Stimulated activated CD8-positive, alpha-beta memory T cell treated with anti-CD3 and anti-CD28 coated beads, Interleukin-7, amount 100 ng/mL, for 24 hours (primary cell): ENCODE data around the gene MSI1.

Experiments
- DNase-seq: peaks from one replicate; pipeline ENCODE4 v3.0.0-alpha.2; 2020; ENCODE audit warnings: low read depth

The MSI1 gene

DNA sequence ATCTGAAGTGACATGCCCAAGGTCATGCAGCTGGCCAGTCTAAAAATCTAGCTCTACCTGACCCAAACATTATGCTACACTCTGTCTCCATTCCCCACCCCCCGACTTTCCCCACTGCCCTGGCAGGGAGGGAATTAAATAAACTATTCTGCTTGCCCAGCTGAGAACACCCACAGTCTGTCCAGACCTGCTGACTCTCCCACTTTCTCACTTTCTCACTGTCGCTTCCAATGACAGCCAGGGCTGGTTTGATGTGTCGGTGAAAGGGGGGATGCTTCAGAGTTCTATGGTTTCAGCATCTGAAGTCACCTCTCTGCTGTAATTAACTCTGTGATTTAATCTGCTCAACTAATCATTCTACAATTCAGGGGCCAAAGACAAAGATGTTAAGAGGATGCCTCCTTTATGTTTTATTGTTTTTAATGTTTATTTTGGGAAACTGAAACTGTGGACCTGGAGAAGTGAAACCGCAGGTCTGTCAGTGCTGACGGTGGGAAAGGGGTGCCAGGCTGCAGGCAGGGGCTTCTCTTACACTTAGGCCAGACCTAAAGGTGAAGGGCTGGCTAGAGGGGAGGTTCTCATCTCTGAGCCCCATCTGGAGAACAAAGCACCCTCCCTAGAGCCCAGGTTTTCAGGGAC, 8.1 kb upstream of the MSI1 start:
- DNase-seq: no peak

GRCh38 chr12:120376416-120376815, 7.5 kb upstream of the MSI1 start:
- DNase-seq: no peak

GRCh38 chr12:120376009-120376408, 7.0 kb upstream of the MSI1 start:
- DNase-seq: no peak

DNA sequence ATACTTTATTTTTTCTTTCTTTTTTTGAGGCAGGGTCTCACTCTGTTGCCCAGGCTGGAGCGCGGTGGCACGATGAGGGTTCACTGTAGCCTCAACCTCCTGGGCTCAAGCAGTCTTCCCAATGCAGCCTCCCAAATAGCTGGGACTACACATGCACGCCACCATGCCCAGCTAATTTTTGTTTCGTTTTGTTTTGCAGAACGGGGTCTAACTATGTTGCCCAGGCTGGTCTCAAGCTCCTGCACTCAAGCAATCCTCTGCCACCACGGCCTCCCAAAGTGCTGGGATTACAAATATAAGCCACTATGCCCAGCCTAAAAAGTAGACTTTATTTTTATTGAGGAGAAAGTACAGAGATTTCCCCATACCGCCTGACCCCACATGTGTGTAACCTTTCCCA, 4.7 kb upstream of the MSI1 start:
- no peak for DNase-seq

DNA sequence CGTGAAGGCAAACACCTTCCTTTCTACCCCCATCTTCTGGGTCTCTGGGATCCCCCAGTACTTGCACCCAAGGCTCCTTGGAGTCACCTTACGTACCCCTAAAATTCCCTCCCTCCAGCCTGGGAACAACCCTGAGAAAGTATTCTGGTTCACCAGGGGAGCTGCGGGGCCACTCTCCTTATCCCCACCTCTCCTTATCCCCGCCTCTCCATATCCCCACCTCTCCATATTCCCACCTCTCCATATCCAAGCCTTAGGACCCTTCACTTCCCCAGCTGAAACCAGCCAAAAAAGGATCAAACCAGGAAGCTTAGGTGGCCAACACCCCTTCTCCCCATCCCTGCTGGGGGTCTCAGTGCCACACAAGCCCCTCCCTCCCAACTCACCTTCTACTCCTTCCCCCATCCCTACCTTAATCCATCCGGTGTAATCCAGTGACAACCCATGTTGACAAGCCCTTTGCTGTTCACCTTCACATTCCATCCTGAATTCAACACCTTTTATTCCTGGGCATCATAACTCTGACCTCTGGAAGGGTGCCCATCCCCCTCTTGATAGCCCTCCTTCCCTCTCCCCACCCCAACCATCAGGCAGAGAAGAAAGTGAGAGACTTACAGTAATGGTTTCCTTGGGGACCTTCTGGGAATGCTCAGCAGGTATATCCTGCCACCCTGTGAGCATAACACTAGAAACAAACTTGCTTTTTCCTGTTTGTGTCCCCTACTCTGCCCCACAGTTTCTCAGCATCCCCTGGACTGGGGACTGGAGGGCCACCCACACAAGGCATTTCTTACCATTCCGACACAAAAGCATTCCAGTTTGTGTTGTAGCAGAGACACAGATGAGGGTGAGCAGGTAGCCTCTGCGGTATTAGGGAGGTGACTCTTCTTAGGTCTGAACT, 1.6 kb upstream of the MSI1 start:
- no peak for DNase-seq

GRCh38 chr12:120369603-120370342, 809 bp upstream of the MSI1 start:
- DNase-seq: no peak

- DNase-seq: peak; percentile 18
These were observed 808 bp downstream of the MSI1 start for GRCh38 chr12:120367924-120368788.

DNA sequence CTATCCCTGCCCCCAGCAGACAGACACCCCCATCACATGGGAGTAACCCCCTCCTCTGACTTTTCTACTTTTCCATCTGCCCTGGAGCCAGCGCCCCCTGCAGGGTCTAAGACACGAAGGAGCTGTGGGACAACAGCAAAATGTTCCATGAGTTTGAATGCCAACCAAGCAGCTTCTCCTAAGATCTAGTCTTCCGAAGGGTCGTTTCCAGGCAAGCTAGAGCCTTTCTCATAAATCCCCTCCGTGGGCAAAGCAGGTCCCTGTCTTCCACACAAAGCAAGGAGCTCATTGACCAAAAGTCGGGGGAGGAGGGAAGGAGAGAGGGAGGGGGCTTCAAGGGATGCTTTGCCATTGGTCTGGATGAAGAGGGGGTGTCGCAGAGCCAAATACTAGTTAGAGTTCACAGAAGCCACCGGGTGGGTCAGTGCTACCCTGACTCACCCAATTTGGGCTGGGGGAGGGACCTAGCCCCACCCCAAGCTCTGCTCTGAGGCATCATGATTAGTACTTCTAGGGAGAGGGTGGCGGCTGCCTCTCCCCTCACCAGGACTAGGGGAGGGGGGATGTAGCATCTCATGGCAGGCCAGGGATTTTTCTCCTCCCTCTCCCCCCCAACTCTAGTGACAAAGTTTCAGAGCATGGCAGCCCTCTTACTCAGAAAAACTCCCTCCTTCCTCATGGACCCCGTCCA, 1.6 kb downstream of the MSI1 start:
- no peak for DNase-seq

GRCh38 chr12:120366845-120367232, 2.1 kb downstream of the MSI1 start:
- DNase-seq: no peak

DNA sequence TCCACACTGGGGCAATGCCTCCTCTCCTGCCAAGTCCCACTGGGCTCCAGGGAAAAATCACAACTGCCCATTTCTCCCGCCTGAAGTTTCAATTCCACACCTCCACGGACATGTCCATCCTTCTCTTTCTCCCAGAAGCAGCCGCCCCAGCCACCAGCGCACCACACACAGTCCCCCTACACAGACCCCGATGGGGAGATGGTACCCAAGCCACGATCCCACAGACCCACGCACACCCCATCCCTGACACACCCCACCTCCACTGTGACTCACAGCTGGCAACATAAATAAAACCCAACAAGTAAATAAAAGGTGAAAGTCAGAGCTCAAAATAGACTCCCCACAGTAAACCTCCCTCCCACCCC, 2.6 kb downstream of the MSI1 start:
- DNase-seq: no peak

- DNase-seq: no peak
These were observed 3.2 kb downstream of the MSI1 start for GRCh38 chr12:120365675-120366340.

DNA sequence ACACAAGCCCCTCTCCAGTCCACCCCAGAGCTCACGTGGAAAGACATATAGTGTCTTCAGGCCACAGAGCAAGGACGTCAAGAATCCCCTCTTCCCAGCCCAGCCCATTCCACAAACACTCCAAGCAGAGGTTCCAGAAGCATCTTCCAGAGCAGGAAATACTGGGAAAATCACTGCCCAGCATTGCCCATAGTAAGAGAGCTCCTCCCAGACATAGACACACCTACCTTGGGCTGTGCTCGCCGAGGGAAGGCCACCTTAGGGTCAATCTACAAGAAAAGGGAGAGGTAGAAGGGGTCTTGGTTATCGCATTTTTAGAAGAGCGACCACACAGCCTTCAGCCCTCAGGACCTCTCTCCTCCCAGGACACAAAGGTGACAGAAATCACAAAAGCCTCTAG, 4.5 kb downstream of the MSI1 start:
- DNase-seq: no peak

DNA sequence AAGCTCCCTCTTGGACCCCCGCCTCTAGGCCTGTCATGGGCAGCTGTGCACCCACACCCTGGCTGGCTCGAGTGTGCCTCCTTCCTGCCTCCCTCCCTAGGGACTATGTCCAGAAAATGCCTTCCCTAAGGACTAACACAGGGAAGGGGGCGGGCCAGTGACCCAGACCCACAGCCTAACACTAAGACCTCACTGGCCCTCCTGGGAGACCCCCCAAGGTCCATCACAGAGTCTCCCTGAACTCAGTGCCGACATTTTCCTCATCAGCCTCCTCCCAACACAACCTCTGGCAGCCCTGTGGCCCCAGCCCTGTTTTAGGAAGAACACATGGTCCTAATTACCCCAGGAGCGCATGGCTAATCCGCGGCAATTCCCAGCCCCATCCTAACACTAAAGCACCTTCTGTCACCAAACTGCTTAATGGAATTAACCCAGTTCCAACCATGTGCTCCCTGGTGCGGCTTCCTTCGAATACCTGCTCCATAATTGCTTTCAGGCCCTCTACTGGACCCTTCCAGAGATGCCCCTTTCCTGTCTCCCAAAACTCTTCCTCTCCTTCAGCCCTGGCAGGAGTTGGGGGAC, 5.6 kb downstream of the MSI1 start:
- DNase-seq: no peak

- DNase-seq: no peak
These were observed 6.3 kb downstream of the MSI1 start for GRCh38 chr12:120362516-120363273.

DNA sequence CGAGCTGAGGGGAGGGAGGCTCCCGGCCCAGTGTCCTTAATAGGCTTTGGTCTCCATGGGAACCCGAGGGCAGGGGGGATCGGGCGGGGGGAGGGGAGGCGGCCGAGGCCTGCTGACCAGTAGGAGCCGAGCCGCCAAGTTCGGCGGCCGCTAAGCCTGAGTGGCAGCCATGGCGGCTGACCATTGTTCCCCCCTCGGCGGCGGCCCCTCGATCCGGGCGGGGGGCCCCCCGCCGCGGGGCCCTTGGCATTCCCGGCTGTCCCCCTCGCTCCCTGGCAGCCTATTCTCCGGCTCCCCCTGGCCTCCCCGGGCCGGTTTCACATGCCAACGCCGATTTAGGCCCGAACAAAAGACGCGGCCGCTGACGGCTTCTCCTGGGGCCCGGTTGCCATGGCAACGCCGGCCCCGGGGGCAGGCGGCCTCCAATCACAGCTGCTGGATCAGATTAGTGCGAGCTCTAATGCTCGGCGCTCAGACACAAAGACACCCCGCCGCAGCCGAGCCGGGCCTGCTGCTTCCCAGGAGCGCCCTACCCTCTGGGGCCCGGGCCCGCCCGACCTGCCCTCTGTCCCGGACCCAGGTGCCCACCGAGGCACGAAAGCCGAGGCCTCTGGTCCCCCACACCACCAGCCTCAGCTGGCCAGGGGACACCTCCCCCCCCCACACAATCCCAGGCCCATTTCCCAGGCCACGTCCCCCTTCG, 7.3 kb downstream of the MSI1 start:
- DNase-seq: no peak

- no peak for DNase-seq
These were observed 9.8 kb downstream of the MSI1 start for GRCh38 chr12:120359128-120359527.

GRCh38 chr12:120358412-120359100, 10.4 kb downstream of the MSI1 start:
- no peak for DNase-seq

GRCh38 chr12:120357104-120357503, 11.9 kb downstream of the MSI1 start:
- no peak for DNase-seq
